ENCODE data around the gene CHM. TPM values are rescaled to one million over a fixed set of nuclear protein-coding genes. Genes with fewer than 3 reads are reported as not detected.

CHM gene
- total and polyA plus RNA-seq, 10 of the 15 experiments (the other 5 are each of a cell fraction or from before 2014, with no cell fraction given), result 4.8 to 19.0 (median 8.0) TPM

DNA sequence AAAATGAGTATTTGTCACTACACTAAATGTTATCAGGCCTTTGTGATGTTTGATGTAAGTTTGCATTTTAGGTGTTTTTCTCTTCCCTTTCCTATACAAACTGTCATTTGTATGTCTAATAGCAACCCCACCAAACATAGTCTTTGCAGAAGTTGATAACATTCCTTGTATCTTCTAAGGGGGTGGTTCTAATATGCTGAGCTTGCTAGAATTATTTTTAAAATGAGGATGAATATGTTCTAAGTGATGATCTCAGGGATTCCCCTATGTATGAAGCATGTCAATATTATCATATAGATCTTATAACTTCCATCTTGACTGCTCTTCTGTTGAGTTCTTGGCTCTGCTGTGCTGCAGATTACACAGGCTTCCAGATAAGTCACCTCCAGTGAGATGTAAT is 3.1 kb downstream of the CHM start:
- Histone ChIP-seq H3K4me1 (ENCODE audit: control insufficient read depth, insufficient read depth, low read length) (no peaks in the 10 kb centered on the region), H3K9ac (ENCODE audit: control insufficient read depth, insufficient read depth, low read length) (no peak overlapping the region), H4K20me1 (ENCODE audit: control insufficient read depth, insufficient read depth) (no peaks in the 10 kb centered on the region), H3K9me3 (replicated peaks; ENCODE audit: control insufficient read depth, insufficient read depth, low read length) (no peaks in the 10 kb centered on the region; the same call in 2 of the 3 replicates), H3K4me2 (ENCODE audit: control insufficient read depth, insufficient read depth) (no peak overlapping the region), H3K27me3 (replicated peaks in 1 of 2; ENCODE audit: control insufficient read depth in 2 of 2, insufficient read depth in 2 of 2, low read length in 1 of 2) (no peaks in the 10 kb centered on the region), H2AFZ (ENCODE audit: control insufficient read depth, low read depth, low read length) (no peak overlapping the region), H3K27ac (ENCODE audit: control insufficient read depth, insufficient read depth) (no peak overlapping the region), H3K79me2 (ENCODE audit: control insufficient read depth, insufficient read depth, low read length) (peaks cover 30% of the 10 kb centered on the region), H3K36me3 (ENCODE audit: control insufficient read depth in 2 of 2, insufficient read depth in 2 of 2, low read length in 1 of 2) (no peaks in the 10 kb centered on the region), H3K4me3 (no peak overlapping the region)
- SMC1A ChIA-PET (ENCODE audit: uncharacterized antibody, unreplicated experiment), result no interaction called here
- intact Hi-C loops (cut with micrococcal nuclease; ENCODE audit: unreplicated experiment), result no loop called here
- TF ChIP-seq KAT2A (conservative IDR thresholded peaks at IDR 0.05; ENCODE audit: control insufficient read depth, low read depth, low read length) (no peak), TARDBP (IDR thresholded peaks at IDR 0.05; ENCODE audit: borderline replicate concordance) (no peak), TCF7 (IDR thresholded peaks at IDR 0.05; ENCODE audit: borderline replicate concordance) (no peak), PML (IDR thresholded peaks at IDR 0.05; ENCODE audit: low read length) (no peak), HDGF (IDR thresholded peaks at IDR 0.05) (no peak), BMI1 (IDR thresholded peaks at IDR 0.05; ENCODE audit: borderline replicate concordance) (no peak), FOS (IDR thresholded peaks at IDR 0.05; ENCODE audit: borderline replicate concordance, extremely low read depth, insufficient read length) (no peak), NR2C2 (IDR thresholded peaks at IDR 0.05; ENCODE audit: borderline replicate concordance, control insufficient read depth, insufficient read length, low read depth) (no peak), ZZZ3 (IDR thresholded peaks at IDR 0.05; ENCODE audit: control insufficient read depth, insufficient read length, low read depth) (no peak), CBFB (IDR thresholded peaks at IDR 0.05; ENCODE audit: low read depth) (no peak), PAX5 (IDR thresholded peaks at IDR 0.05; ENCODE audit: borderline replicate concordance, low read depth, low read length) (no peak), RUNX3 (IDR thresholded peaks at IDR 0.05; ENCODE audit: low read length) (no peak), RFX5 (IDR thresholded peaks at IDR 0.05; ENCODE audit: low read depth, low read length) (no peak), ESRRA (IDR thresholded peaks at IDR 0.05; ENCODE audit: low read length) (no peak), KDM1A (IDR thresholded peaks at IDR 0.05; ENCODE audit: borderline replicate concordance) (no peak), SPI1 (IDR thresholded peaks at IDR 0.05; ENCODE audit: borderline replicate concordance, insufficient read depth, low read depth, low read length) (no peak)
- TF ChIP-seq, protein P1, sequence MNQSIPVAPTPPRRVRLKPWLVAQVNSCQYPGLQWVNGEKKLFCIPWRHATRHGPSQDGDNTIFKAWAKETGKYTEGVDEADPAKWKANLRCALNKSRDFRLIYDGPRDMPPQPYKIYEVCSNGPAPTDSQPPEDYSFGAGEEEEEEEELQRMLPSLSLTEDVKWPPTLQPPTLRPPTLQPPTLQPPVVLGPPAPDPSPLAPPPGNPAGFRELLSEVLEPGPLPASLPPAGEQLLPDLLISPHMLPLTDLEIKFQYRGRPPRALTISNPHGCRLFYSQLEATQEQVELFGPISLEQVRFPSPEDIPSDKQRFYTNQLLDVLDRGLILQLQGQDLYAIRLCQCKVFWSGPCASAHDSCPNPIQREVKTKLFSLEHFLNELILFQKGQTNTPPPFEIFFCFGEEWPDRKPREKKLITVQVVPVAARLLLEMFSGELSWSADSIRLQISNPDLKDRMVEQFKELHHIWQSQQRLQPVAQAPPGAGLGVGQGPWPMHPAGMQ (IDR thresholded peaks at IDR 0.05; ENCODE audit: borderline replicate concordance), result no peak
- BruUV-seq (replicated peaks), result no TSS peak
- FAIRE-seq (no peak), DNase-seq (ENCODE audit: low read depth, low spot score) (no peak), ATAC-seq (no peak)
- in situ Hi-C loops (cut with MboI), result no loop called here
- CTCF ChIA-PET, result no interaction called here
- RAD21 ChIA-PET (ENCODE audit: unreplicated experiment), result no interaction called here
- POLR2A ChIA-PET, result no interaction called here
